GM18870 (cell line): ENCODE measurements around the gene ADARB2.

Source experiments
- ATAC-seq: cut with Tn5 transposase; IDR thresholded peaks from one replicate; pipeline ENCODE4 v1.9.1; 2021; ENCODE audit warnings: moderate library complexity; ENCODE audit not compliant: unreplicated experiment

ADARB2 gene

GRCh38 chr10:1300218-1300617 lies 437.1 kb downstream of the ADARB2 start:
- ATAC-seq: no peak

- no peak for ATAC-seq
These were observed 438.1 kb downstream of the ADARB2 start for GRCh38 chr10:1299041-1299726.

GRCh38 chr10:1297566-1298301 lies 439.6 kb downstream of the ADARB2 start:
- ATAC-seq: no peak

- no peak for ATAC-seq
These were observed 441.4 kb downstream of the ADARB2 start for GRCh38 chr10:1295756-1296480.

GRCh38 chr10:1294748-1295147 lies 442.6 kb downstream of the ADARB2 start:
- ATAC-seq: no peak

GRCh38 chr10:1293636-1294435 lies 443.5 kb downstream of the ADARB2 start:
- no peak for ATAC-seq

GRCh38 chr10:1293157-1293556 lies 444.2 kb downstream of the ADARB2 start:
- no peak for ATAC-seq

- no peak for ATAC-seq
These were observed 444.7 kb downstream of the ADARB2 start for GRCh38 chr10:1292611-1293031.

GRCh38 chr10:1291178-1292090 lies 445.9 kb downstream of the ADARB2 start:
- ATAC-seq: no peak

- ATAC-seq: no peak
These were observed 447.3 kb downstream of the ADARB2 start for GRCh38 chr10:1290071-1290471.

- ATAC-seq: no peak
These were observed 447.7 kb downstream of the ADARB2 start for GRCh38 chr10:1289591-1289990.

- ATAC-seq: no peak
These were observed 449.3 kb downstream of the ADARB2 start for GRCh38 chr10:1287971-1288401.

- ATAC-seq: no peak
These were observed 449.8 kb downstream of the ADARB2 start for GRCh38 chr10:1287487-1287886.

GRCh38 chr10:1284076-1284475 lies 453.2 kb downstream of the ADARB2 start:
- no peak for ATAC-seq

- no peak for ATAC-seq
These were observed 455.9 kb downstream of the ADARB2 start for GRCh38 chr10:1281405-1281782.

- ATAC-seq: no peak
These were observed 456.6 kb downstream of the ADARB2 start for GRCh38 chr10:1280466-1281404.

- ATAC-seq: no peak
These were observed 459.0 kb downstream of the ADARB2 start for GRCh38 chr10:1278306-1278705.

- no peak for ATAC-seq
These were observed 462.4 kb downstream of the ADARB2 start for GRCh38 chr10:1274701-1275544.
